GM15510 (cell line): ENCODE measurements around the gene MBL2.

Experiments used
- POLR2A ChIP-seq: IDR thresholded peaks from 3 replicates; pipeline ENCODE4 v1.6.1; 2011; ENCODE audit warnings: borderline replicate concordance; ENCODE audit not compliant: insufficient read length; ENCODE audit errors: extremely low read depth

MBL2 gene

GRCh38 chr10:52738951-52739350, 33.6 kb downstream of the MBL2 start:
- TF ChIP-seq POLR2A: no peak

- no peak for TF ChIP-seq POLR2A
These were observed 43.1 kb downstream of the MBL2 start for GRCh38 chr10:52729271-52730104.

GRCh38 chr10:52720018-52720417, 52.6 kb downstream of the MBL2 start:
- no peak for TF ChIP-seq POLR2A
